ENCODE results near the gene LOXL4.

DNA sequence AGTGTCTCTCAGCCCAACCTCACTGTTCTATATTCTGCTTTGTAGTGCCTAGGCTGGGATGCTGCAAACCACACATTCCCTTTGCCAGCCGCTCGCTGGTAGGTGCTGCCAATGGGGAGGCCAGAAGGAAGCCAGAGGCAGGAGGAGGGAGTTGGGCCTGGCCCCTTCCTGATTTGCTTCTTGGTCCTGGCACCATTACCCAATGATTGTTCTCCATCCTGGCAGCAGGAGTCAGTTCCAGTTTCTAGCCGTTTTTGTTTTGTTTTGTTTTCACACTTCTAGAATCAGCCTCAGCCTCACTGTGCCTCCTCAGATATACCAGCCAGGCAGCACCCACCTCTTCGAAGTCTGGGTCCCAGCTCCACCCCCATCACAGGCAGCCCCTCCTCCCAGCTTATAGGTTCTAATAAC, 27.4 kb upstream of the LOXL4 start:
- TF ChIP-seq, protein P1, sequence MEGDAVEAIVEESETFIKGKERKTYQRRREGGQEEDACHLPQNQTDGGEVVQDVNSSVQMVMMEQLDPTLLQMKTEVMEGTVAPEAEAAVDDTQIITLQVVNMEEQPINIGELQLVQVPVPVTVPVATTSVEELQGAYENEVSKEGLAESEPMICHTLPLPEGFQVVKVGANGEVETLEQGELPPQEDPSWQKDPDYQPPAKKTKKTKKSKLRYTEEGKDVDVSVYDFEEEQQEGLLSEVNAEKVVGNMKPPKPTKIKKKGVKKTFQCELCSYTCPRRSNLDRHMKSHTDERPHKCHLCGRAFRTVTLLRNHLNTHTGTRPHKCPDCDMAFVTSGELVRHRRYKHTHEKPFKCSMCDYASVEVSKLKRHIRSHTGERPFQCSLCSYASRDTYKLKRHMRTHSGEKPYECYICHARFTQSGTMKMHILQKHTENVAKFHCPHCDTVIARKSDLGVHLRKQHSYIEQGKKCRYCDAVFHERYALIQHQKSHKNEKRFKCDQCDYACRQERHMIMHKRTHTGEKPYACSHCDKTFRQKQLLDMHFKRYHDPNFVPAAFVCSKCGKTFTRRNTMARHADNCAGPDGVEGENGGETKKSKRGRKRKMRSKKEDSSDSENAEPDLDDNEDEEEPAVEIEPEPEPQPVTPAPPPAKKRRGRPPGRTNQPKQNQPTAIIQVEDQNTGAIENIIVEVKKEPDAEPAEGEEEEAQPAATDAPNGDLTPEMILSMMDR (IDR thresholded peaks at IDR 0.05), result no peak
- TF ChIP-seq EP300 (IDR thresholded peaks at IDR 0.05), result no peak

Measured in stomach (tissue), 4 donors.